HG03378 (cell line): ENCODE measurements around the gene EVA1C.
"Not testable (repeated sequence)": the region's sequence is repeated elsewhere in the genome, so short reads cannot be mapped to it uniquely, and the experiment has no call there.

Experiments used
- ATAC-seq: cut with Tn5 transposase; IDR thresholded peaks from one replicate; pipeline ENCODE4 v1.9.1; 2021; ENCODE audit warnings: mild to moderate bottlenecking, moderate library complexity; ENCODE audit not compliant: unreplicated experiment

Gene EVA1C

DNA sequence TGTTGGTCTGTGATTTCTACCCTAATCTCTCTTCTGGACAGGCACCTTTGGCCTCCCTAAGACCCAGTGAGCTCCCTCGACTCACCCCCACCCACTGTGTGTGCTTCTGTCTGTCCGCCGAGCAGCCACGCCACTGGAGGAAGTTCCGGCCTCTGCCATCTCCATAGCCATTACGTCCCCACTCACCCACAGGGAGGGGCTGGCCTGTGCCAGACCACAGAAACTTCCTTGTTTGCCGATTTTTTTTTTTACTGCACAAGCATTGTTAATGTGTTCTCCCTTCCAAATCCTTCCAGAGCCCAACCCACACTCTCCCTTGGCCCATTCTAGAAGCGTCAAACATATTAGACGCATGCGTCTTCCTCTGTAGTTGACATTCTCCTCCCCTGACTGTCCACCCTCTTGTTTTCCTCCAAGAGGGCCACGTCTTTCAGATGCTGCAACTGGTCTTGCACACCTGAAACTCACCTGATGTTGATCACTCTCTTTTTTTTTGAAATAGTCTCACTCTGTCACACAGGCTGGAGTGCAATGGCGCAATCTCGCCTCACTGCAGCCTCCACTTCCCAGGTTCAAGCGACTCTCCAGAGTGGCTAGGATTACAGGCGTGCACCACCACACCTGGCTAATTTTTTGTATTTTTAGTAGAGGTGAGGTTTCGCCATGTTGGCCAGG, 72.3 kb downstream of the EVA1C start:
- no peak for ATAC-seq

- no peak for ATAC-seq
Measured at GRCh38 chr21:32492376-32492775, 79.9 kb downstream of the EVA1C start.

GRCh38 chr21:32494934-32495709, 82.6 kb downstream of the EVA1C start:
- no peak for ATAC-seq

GRCh38 chr21:32496568-32496967, 84.1 kb downstream of the EVA1C start:
- ATAC-seq = no peak

- no peak for ATAC-seq
Measured at GRCh38 chr21:32499249-32500055, 86.9 kb downstream of the EVA1C start.

DNA sequence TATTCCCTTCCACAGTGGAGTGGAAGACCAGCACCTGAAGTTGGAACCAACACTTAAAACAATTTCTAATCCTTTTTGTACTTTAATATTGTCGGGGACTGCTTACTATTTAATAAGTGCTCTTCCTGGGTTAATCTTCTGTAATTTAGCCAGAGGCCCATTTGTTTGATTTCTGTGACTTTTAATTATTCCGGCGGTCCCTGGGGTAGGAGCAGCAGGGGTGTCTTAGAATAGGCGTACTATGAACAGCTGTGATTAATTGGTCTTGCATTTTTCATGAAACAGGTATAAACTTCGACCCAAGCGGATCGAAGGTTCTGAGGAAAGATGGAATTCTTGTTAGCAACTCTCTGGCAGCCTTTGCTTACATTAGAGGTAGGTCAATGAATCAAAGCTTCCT, 91.1 kb downstream of the EVA1C start:
- ATAC-seq = not testable (repeated sequence)

- not testable (repeated sequence) for ATAC-seq
Measured at GRCh38 chr21:32505767-32506166, 93.3 kb downstream of the EVA1C start.

DNA sequence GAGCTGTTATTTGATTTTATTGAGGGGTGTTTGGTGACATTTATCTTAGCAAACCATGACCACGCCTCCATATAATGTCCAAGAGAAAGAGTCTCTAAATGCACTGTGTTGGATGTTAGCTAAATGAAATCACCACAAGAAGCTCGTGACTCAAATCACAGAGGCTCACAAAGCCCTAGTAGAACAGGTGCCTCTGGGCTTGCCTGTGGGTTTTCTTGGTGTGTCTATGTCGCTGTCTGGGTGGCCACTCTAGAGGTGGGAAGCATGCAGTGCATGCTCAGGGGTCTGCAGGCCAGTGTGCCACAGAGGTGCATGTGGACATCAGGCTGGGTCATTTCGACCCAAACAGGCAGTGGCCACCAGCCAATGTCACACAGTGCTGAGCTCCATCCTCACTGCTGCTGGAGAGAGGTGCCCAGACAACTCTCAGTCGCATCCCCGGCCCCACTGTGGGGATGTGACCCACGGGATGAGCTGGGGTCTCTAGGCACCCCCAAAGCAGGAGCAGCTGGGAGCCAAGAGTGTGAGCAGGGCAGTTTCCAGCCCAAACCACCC, 94.0 kb downstream of the EVA1C start:
- ATAC-seq = not testable (repeated sequence)

GRCh38 chr21:32507342-32507919, 94.9 kb downstream of the EVA1C start:
- no peak for ATAC-seq

- ATAC-seq = not testable (repeated sequence)
Measured at GRCh38 chr21:32508036-32508435, 95.5 kb downstream of the EVA1C start.

GRCh38 chr21:32508558-32508957, 96.1 kb downstream of the EVA1C start:
- no peak for ATAC-seq

GRCh38 chr21:32508975-32509374, 96.5 kb downstream of the EVA1C start:
- ATAC-seq = not testable (repeated sequence)

GRCh38 chr21:32514275-32515055, 102.0 kb downstream of the EVA1C start:
- ATAC-seq = no peak

GRCh38 chr21:32515874-32516273, 103.4 kb downstream of the EVA1C start:
- ATAC-seq = no peak

DNA sequence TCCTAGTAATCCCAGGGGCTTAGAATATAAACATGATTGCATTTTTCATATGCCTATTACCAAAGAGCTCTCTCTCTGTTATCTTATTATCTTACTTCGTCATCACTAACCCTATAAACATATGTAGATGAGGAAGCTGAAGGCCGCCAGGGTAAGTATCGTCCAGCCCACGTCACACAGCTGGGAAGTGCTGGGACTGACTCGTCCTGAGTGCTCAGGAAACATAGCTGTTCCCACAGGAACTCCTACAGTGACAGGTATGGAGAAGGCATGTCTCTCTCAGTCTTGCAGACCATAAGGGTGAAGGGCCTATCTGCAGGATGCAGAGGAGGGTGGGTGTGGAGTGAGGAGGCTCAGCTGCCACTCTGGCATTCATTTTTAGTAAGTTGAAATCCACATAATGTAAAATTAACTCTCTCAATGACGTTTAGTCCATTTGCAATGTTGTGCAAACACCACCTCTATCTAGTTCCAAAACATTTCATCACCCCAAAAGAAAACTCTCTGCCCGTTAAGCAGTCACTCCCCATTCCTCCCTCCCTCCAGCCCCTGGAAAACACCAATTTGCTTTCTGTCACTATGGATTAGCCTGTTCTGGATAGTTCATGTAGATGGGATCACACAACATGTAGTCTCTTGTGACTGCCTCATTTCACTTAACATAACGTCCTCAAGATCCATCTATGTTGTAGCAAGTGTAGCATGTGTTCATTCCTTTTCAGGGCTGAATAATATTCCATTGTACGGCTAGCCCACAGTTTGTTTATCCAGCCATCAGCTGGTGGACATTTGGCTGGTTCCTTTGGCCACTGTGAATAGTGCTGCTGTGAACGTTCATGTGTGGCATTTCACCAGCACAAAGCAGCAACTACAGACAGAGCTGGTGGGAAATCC, 104.5 kb downstream of the EVA1C start:
- ATAC-seq = no peak

- ATAC-seq = no peak
Measured at GRCh38 chr21:32519945-32520874, 107.7 kb downstream of the EVA1C start.

DNA sequence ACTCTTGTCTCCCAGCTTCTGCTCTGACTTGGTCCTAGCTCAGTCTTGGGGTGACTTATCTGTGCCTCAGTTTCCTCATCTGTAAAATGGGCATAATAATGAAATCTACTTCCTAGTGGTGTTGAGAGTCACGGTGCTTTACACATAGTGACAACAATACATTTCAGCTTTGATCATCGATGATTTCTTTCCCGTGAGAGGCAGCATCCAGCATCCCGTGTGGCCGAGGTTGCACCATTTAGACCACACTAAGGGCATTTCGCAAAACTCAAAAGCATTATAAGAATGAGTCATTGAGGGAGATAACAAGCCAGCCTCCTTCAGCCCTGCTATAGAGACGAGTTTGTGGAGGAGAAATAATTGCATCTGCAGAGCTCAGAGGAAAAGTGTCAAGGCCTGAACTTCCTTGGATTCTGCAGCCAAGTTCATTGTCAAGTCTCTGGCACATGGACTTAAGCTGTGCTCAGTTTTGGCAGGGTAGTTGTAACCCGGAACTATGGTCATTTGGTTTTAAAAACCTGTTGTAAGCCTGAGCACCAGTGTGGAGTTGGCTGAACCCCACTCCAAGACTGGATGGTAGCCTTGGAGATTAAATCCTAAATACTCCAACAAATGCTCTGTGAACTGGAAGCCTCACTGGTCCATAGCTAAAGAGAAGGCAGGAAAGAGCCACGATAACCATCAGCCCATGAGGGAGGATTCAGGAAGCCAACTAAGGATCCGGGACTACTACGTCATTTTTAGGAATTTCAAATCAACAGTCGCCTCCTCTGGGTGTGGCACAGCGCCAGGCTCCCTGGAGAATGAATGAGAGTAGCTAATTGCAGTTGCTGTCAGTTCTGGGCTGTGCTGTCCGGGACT, 108.6 kb downstream of the EVA1C start:
- ATAC-seq = no peak
